GM12891 (cell line): ENCODE data around the gene RNF166.

Experiments
- PAX5 ChIP-seq: IDR thresholded peaks from 2 replicates; pipeline ENCODE4 v1.6.1; 2011; ENCODE audit warnings: low read length, moderate library complexity, mild to moderate bottlenecking; ENCODE audit not compliant: insufficient read depth, severe bottlenecking
- POLR2A ChIP-seq: IDR thresholded peaks from 2 replicates; pipeline ENCODE4 v1.6.1; 2011; ENCODE audit warnings: low read depth, low read length, control low read depth
- POLR2AphosphoS5 ChIP-seq: IDR thresholded peaks from 2 replicates; pipeline ENCODE4 v1.6.1; 2011; ENCODE audit warnings: low read depth, low read length, control low read depth
- POU2F2 ChIP-seq: IDR thresholded peaks from 2 replicates; pipeline ENCODE4 v1.6.1; 2011; ENCODE audit warnings: low read depth, mild to moderate bottlenecking, control low read depth, low read length, moderate library complexity
- SPI1 ChIP-seq: IDR thresholded peaks from 2 replicates; pipeline ENCODE4 v1.6.1; 2011; ENCODE audit warnings: low read depth, low read length, control low read depth
- TAF1 ChIP-seq: IDR thresholded peaks from 2 replicates; pipeline ENCODE4 v1.6.1; 2011; ENCODE audit warnings: low read depth, low read length, control low read depth

DNA sequence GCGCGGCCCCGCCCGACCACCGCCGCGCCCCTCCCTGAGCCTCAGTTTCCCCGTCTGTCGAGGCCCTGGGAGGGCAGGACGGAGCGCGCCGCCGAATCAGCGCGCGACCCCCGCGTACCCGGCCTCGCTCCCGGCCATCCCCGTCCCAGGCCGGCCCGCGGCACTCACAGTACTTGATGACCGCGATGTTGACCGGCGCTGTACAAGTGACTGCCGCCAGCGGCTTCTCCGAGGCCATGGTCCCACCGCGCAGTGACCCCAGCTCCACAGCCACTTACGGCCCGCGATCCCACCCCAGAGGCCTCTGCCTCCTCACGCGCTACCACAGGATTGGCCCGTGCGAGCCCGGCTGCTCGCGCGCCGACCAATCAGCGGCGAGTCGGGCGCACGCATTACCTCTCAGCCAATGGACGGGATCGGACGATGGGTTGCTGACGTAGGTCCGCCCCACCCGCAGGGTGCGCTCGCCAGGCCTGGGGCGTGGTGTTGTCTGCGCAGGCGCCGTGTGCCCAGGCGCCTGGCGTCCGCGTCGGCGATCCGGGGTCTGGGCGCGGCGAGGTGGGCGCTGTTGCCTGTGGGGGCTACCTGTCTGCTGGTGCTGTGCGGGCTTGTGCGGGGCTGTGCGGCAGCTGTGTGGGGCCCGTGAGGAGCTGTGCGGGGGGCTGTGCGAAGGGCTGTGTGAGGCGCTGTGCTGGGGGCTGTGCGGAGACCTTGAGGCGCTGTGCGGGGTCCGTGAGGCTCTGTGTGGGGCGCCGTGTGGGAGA, 43.2 kb downstream of the RNF166 start, which contains the start of gene MVD:
- TF ChIP-seq POLR2A (peak; percentile 76), TAF1 (peak; percentile 63; the same call in 1 of the 2 replicates), SPI1 (no peak), POLR2AphosphoS5 (peak; percentile 64), PAX5 (no peak), POU2F2 (no peak)
